ENCODE measurements around the gene KCNMA1. TPM values are rescaled to one million over a fixed set of nuclear protein-coding genes. Genes with fewer than 3 reads are reported as not detected.

The KCNMA1 gene
- total RNA-seq, 1 experiment from 2014 or later, result 0.70 TPM

DNA sequence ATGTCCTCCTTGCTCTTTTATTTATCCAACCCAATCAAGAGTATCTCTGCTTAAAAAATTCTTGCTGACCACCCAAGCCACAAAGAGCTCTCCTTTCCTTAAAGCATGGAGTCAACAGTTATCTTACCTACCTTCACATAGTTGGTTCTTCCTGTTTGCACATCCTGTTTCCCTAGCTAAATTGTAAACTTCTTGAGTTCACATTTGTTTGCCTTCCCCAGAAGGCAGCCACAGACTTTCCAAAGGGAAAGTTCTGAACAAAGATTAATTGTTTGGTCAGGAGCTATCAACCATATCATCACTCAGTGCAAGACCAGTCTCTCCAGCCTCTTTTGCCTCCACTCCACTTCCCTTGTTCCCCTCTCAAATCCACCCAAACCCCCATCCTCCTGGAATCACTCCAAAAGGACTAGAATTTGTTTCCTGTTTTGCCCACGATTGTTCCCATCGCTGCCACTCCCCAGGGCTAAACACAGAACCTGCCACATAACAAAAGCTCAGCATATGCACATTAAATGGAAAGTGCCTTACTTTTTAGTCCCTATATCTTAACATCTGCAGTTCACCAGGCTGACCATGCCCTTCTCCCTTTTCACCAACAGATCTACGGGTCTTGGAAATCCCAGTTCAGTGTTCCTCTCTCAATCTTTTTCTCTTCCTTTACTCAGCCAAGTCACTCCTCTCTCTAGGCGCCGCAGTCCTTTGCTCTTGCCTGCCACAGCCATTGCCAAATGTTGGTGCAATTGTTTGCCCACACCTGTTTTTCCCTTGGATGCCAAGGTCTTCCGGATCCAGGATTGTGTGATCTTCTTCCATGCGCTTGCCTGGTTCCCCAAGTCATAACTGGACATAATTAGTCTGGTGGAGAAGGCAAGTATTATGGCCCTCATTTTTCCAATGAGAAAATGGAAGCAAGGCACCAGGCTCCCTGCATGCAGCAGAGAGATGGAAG is 265.5 kb downstream of the KCNMA1 start:
- POLR2A ChIA-PET (ENCODE audit: unreplicated experiment), result no interaction called here

DNA sequence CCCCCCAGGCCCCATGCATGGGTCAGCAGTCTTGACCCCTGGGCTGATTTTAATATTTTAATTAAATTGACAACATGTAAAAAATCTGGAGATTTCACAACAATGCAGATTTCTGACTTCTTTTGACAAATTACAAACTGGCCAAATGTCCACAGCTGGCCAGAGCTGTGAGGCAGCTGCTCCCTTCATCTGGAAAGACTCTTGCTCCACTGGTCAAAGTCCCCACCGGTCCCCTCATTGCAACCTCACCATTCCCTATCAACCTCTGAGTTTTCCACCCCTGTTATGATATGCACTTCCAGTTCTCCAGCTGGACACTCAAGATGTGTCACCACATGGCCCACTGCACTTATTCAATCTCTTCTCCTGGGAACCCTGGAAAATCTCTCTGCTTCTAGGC is 266.2 kb downstream of the KCNMA1 start:
- ChIA-PET CTCF (no interaction called here), POLR2A (ENCODE audit: unreplicated experiment) (no interaction called here)
- Histone ChIP-seq H3K4me3 (no peak overlapping the region), H3K9me3 (ENCODE audit: insufficient read depth, low read depth) (no peaks in the 10 kb centered on the region), H3K27me3 (ENCODE audit: insufficient read depth, low read depth) (no peaks in the 10 kb centered on the region), H3F3A (ENCODE audit: insufficient read depth, low read depth) (no peaks in the 10 kb centered on the region), H3K4me1 (replicated peaks; ENCODE audit: insufficient read depth) (no peaks in the 10 kb centered on the region), H3K4me2 (no peak overlapping the region), H3K79me2 (ENCODE audit: low read depth) (no peaks in the 10 kb centered on the region), H3K27ac (no peak overlapping the region), H3K36me3 (ENCODE audit: low read depth) (no peaks in the 10 kb centered on the region), H4K20me1 (ENCODE audit: insufficient read depth) (no peaks in the 10 kb centered on the region), H2AFZ (no peak overlapping the region), H3K9me2 (ENCODE audit: insufficient read depth) (no peaks in the 10 kb centered on the region)
- BruUV-seq (replicated peaks), result no TSS peak
- intact Hi-C loops (cut with micrococcal nuclease; ENCODE audit: unreplicated experiment), result no loop called here
- TF ChIP-seq EZH2 (IDR thresholded peaks at IDR 0.05; ENCODE audit: low read depth), result no peak
- TF ChIP-seq, protein P1, sequence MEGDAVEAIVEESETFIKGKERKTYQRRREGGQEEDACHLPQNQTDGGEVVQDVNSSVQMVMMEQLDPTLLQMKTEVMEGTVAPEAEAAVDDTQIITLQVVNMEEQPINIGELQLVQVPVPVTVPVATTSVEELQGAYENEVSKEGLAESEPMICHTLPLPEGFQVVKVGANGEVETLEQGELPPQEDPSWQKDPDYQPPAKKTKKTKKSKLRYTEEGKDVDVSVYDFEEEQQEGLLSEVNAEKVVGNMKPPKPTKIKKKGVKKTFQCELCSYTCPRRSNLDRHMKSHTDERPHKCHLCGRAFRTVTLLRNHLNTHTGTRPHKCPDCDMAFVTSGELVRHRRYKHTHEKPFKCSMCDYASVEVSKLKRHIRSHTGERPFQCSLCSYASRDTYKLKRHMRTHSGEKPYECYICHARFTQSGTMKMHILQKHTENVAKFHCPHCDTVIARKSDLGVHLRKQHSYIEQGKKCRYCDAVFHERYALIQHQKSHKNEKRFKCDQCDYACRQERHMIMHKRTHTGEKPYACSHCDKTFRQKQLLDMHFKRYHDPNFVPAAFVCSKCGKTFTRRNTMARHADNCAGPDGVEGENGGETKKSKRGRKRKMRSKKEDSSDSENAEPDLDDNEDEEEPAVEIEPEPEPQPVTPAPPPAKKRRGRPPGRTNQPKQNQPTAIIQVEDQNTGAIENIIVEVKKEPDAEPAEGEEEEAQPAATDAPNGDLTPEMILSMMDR (conservative IDR thresholded peaks at IDR 0.05), result no peak
- DNase-seq, result no peak

More for the DNA sequence above, 265.5 kb downstream of the KCNMA1 start:
- H3K79me2 ChIP-seq (ENCODE audit: low read depth), result no peaks in the 10 kb centered on the region
- H4K20me1 ChIP-seq (ENCODE audit: insufficient read depth), result no peaks in the 10 kb centered on the region
- intact Hi-C loops (cut with micrococcal nuclease; ENCODE audit: unreplicated experiment), result no loop called here
- H3K4me1 ChIP-seq (replicated peaks; ENCODE audit: insufficient read depth), result no peaks in the 10 kb centered on the region
- no peaks in the 10 kb centered on the region for H3K9me3 ChIP-seq (ENCODE audit: insufficient read depth, low read depth)
- TF ChIP-seq, protein P1 (conservative IDR thresholded peaks at IDR 0.05), result no peak
- TF ChIP-seq EZH2 (IDR thresholded peaks at IDR 0.05; ENCODE audit: low read depth), result no peak
- H3K4me3 ChIP-seq, result no peak overlapping the region
- H3K4me2 ChIP-seq, result no peak overlapping the region
- no peaks in the 10 kb centered on the region for H3K27me3 ChIP-seq (ENCODE audit: insufficient read depth, low read depth)
- no peaks in the 10 kb centered on the region for H3K36me3 ChIP-seq (ENCODE audit: low read depth)
- CTCF ChIA-PET, result no interaction called here
- H3K27ac ChIP-seq, result no peak overlapping the region
- H3F3A ChIP-seq (ENCODE audit: insufficient read depth, low read depth), result no peaks in the 10 kb centered on the region
- no TSS peak for BruUV-seq (replicated peaks)
- H3K9me2 ChIP-seq (ENCODE audit: insufficient read depth), result no peaks in the 10 kb centered on the region
- H2AFZ ChIP-seq, result no peak overlapping the region
- DNase-seq, result no peak

DNA sequence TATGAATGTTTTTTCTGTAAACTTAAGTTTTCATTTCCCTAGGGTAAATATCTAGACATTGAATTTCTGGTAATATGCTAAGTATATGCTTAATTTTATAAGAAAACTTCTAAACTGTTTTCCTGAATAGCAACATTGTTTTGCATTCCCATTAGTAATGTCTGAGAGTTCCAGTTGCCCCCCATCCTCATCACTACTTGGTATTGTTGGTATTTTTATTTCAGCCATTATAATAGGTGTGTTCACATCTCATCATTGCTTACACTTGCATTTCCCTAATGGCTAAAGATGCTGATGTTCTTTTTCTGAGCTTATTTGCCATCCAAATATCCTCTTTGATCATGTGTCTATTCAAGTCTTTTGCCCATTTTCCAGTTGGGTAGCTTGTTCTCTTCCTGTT is 269.6 kb downstream of the KCNMA1 start:
- H3F3A ChIP-seq (ENCODE audit: insufficient read depth, low read depth), result no peaks in the 10 kb centered on the region
- ChIA-PET CTCF (interaction anchor here (0.6 kb wide), 1 partner anchor 17 kb away, joined by 3 read pairs; no protein-coding TSS in a partner anchor), POLR2A (ENCODE audit: unreplicated experiment) (interaction anchor here (0.7 kb wide), 1 partner anchor 375 kb away, joined by 3 read pairs; no protein-coding TSS in a partner anchor)

More for the DNA sequence above, 269.6 kb downstream of the KCNMA1 start:
- H3K79me2 ChIP-seq (ENCODE audit: low read depth), result no peaks in the 10 kb centered on the region
- TF ChIP-seq EZH2 (IDR thresholded peaks at IDR 0.05; ENCODE audit: low read depth), result no peak
- TF ChIP-seq, protein P1 (conservative IDR thresholded peaks at IDR 0.05), result no peak
- no peak overlapping the region for H3K4me2 ChIP-seq
- no peaks in the 10 kb centered on the region for H3K9me3 ChIP-seq (ENCODE audit: insufficient read depth, low read depth)
- no peaks in the 10 kb centered on the region for H3K9me2 ChIP-seq (ENCODE audit: insufficient read depth)
- no TSS peak for BruUV-seq (replicated peaks)
- DNase-seq, result no peak
- no peak overlapping the region for H2AFZ ChIP-seq
- H3K27me3 ChIP-seq (ENCODE audit: insufficient read depth, low read depth), result no peaks in the 10 kb centered on the region
- H3K36me3 ChIP-seq (ENCODE audit: low read depth), result no peaks in the 10 kb centered on the region
- intact Hi-C loops (cut with micrococcal nuclease; ENCODE audit: unreplicated experiment), result no loop called here
- no peak overlapping the region for H3K4me3 ChIP-seq
- H3K4me1 ChIP-seq (replicated peaks; ENCODE audit: insufficient read depth), result no peaks in the 10 kb centered on the region
- H3K27ac ChIP-seq, result no peak overlapping the region
- no peaks in the 10 kb centered on the region for H4K20me1 ChIP-seq (ENCODE audit: insufficient read depth)

Measured in PC-9 (cell line).